Activated naive CD4-positive, alpha-beta T cell treated with anti-CD3 and anti-CD28 coated beads, Interleukin-2, amount 10 ng/mL, durations not matched to agents 7 days and 5 days (primary cell): Measurements from ENCODE around the gene GJA1.
"Not testable (repeated sequence)": the region's sequence is repeated elsewhere in the genome, so short reads cannot be mapped to it uniquely, and the experiment has no call there.

ENCODE experiments used
- CTCF ChIA-PET: fragments of 350-600 bp; sonication (Branson Sonifier 250); formaldehyde crosslinking; loops from one replicate; lab custom pipeline; 2021; ENCODE audit warnings: antibody characterized with exemption; lab: Charles Lee
- DNase-seq: peaks from one replicate; pipeline ENCODE4 v3.0.0-alpha.2; 2020
- H3K27ac Mint-ChIP-seq: one replicate; pipeline ENCODE4 v1.8.0; 2021; ENCODE audit warnings: mild to moderate bottlenecking, moderate library complexity, mixed read lengths
- H3K27me3 Mint-ChIP-seq: one replicate; pipeline ENCODE4 v1.8.0; 2021; ENCODE audit warnings: mild to moderate bottlenecking, mixed read lengths
- H3K36me3 Mint-ChIP-seq: one replicate; pipeline ENCODE4 v1.8.0; 2021; ENCODE audit warnings: mixed read lengths
- H3K4me1 Mint-ChIP-seq: one replicate; pipeline ENCODE4 v1.8.0; 2021; ENCODE audit warnings: mixed read lengths
- H3K4me3 Mint-ChIP-seq: one replicate; pipeline ENCODE4 v1.8.0; 2021; ENCODE audit warnings: mild to moderate bottlenecking, moderate library complexity, mixed read lengths
- H3K9me3 Mint-ChIP-seq: one replicate; pipeline ENCODE4 v1.8.0; 2021; ENCODE audit warnings: mixed read lengths

GJA1 gene

GRCh38 chr6:121428872-121429756, 6.3 kb upstream of the GJA1 start:
- CTCF ChIA-PET = interaction anchor here (2.4 kb wide), 1 partner anchor 420 kb away, joined by 12 read pairs; no protein-coding TSS in a partner anchor
- no peak overlapping the region for H3K27ac Mint-ChIP-seq
- H3K4me1 Mint-ChIP-seq = no peaks in the 10 kb centered on the region
- H3K36me3 Mint-ChIP-seq = no peaks in the 10 kb centered on the region
- H3K27me3 Mint-ChIP-seq = no peaks in the 10 kb centered on the region
- DNase-seq = no peak
- H3K9me3 Mint-ChIP-seq = no peaks in the 10 kb centered on the region
- no peak overlapping the region for H3K4me3 Mint-ChIP-seq

- Mint-ChIP-seq H3K9me3 (no peaks in the 10 kb centered on the region), H3K36me3 (no peaks in the 10 kb centered on the region), H3K4me1 (peaks cover 3% of the 10 kb centered on the region), H3K27ac (no peak overlapping the region), H3K27me3 (peaks cover 9% of the 10 kb centered on the region), H3K4me3 (no peak overlapping the region)
- DNase-seq = no peak
- CTCF ChIA-PET = interaction anchor here (0.6 to 2.4 kb wide), 6 partner anchors 12 to 603 kb away, joined by 3 to 12 read pairs (median 4); no protein-coding TSS in a partner anchor
These were observed 4.7 kb upstream of the GJA1 start for GRCh38 chr6:121430514-121431460.

- not testable (repeated sequence) for DNase-seq, H3K9me3 Mint-ChIP-seq, H3K4me1 Mint-ChIP-seq, H3K36me3 Mint-ChIP-seq, H3K27ac Mint-ChIP-seq, H3K4me3 Mint-ChIP-seq
- CTCF ChIA-PET = interaction anchor here (0.7 to 2.4 kb wide), 3 partner anchors 401 to 602 kb away, joined by 3 to 12 read pairs (median 6); no protein-coding TSS in a partner anchor
- peaks cover 16% of the 10 kb centered on the region for H3K27me3 Mint-ChIP-seq
These were observed 3.7 kb upstream of the GJA1 start for GRCh38 chr6:121431776-121432175.

DNA sequence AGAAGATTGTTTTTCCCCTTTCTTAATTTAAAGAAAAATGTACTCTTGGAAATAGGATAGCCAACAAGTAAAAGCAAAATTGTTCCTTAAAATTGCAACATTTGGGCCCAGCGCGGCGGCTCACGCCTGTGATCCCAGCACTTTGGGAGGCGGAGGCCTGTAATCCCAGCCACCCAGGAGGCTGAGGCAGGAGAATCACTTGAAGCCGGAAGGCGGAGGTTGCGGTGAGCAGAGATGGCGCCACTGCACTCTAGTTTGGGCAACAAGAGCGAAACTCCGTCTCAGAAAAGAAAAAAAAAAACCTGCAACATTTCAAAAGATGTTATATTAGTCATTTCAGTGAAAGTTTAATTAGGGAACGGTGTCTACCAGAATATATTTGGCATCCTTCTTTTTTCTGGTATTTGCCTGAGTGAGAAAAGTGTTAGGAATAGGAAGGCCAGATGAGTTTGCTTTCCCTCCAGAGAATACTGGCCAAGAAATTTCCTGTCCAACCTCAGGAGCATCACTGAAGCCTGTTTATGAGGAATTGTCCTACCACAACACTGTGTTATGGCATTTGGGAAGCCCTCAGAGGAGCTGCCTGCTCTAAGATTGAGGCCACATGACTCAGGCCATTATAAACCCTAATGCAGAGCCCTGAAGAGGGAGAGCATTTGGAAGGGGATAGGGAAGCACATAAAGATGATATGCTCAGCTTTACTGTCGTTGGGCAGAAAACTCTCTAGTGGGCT, 1.2 kb upstream of the GJA1 start:
- H3K27ac Mint-ChIP-seq = no peak overlapping the region
- H3K9me3 Mint-ChIP-seq = no peaks in the 10 kb centered on the region
- H3K4me1 Mint-ChIP-seq = peaks cover 23% of the 10 kb centered on the region
- CTCF ChIA-PET = no interaction called here
- H3K4me3 Mint-ChIP-seq = no peak overlapping the region
- DNase-seq = no peak
- H3K27me3 Mint-ChIP-seq = peaks cover 34% of the 10 kb centered on the region
- peaks cover 3% of the 10 kb centered on the region for H3K36me3 Mint-ChIP-seq

GRCh38 chr6:121436274-121436857, 920 bp downstream of the GJA1 start:
- DNase-seq = no peak

GRCh38 chr6:121436960-121437850, 1.8 kb downstream of the GJA1 start:
- Mint-ChIP-seq H3K9me3 (no peaks in the 10 kb centered on the region), H3K4me3 (peak overlapping the region; percentile 83), H3K27me3 (peaks cover 41% of the 10 kb centered on the region), H3K4me1 (peaks cover 23% of the 10 kb centered on the region), H3K27ac (no peak overlapping the region), H3K36me3 (peaks cover 3% of the 10 kb centered on the region)
- peak; percentile 28 for DNase-seq
- CTCF ChIA-PET = interaction anchor here (1.1 kb wide), 1 partner anchor 413 kb away, joined by 5 read pairs; no protein-coding TSS in a partner anchor

More at GRCh38 chr6:121436274-121436857, 920 bp downstream of the GJA1 start:
- CTCF ChIA-PET = interaction anchor here (1.1 kb wide), 1 partner anchor 414 kb away, joined by 5 read pairs; no protein-coding TSS in a partner anchor
- no peaks in the 10 kb centered on the region for H3K9me3 Mint-ChIP-seq
- peak overlapping the region; percentile 83 for H3K4me3 Mint-ChIP-seq
- H3K27me3 Mint-ChIP-seq = peaks cover 41% of the 10 kb centered on the region
- H3K4me1 Mint-ChIP-seq = peaks cover 23% of the 10 kb centered on the region
- H3K27ac Mint-ChIP-seq = no peak overlapping the region
- peaks cover 3% of the 10 kb centered on the region for H3K36me3 Mint-ChIP-seq

- CTCF ChIA-PET = no interaction called here
- Mint-ChIP-seq H3K9me3 (no peaks in the 10 kb centered on the region), H3K27me3 (peaks cover 41% of the 10 kb centered on the region), H3K36me3 (peaks cover 3% of the 10 kb centered on the region), H3K4me1 (peaks cover 23% of the 10 kb centered on the region), H3K27ac (no peak overlapping the region), H3K4me3 (peak overlapping the region; percentile 83)
- no peak for DNase-seq
These were observed 2.6 kb downstream of the GJA1 start for GRCh38 chr6:121437851-121438651.

- Mint-ChIP-seq H3K9me3 (no peaks in the 10 kb centered on the region), H3K4me1 (peaks cover 23% of the 10 kb centered on the region), H3K27ac (no peak overlapping the region), H3K4me3 (no peak overlapping the region), H3K27me3 (peaks cover 41% of the 10 kb centered on the region), H3K36me3 (peaks cover 3% of the 10 kb centered on the region)
- no peak for DNase-seq
- CTCF ChIA-PET = no interaction called here
These were observed 3.4 kb downstream of the GJA1 start for GRCh38 chr6:121438869-121439268.

GRCh38 chr6:121439475-121439874, 4.0 kb downstream of the GJA1 start:
- Mint-ChIP-seq H3K27me3 (peaks cover 39% of the 10 kb centered on the region), H3K27ac (no peak overlapping the region), H3K4me3 (no peak overlapping the region), H3K4me1 (peaks cover 23% of the 10 kb centered on the region), H3K9me3 (no peaks in the 10 kb centered on the region), H3K36me3 (peaks cover 3% of the 10 kb centered on the region)
- CTCF ChIA-PET = no interaction called here
- no peak for DNase-seq

- Mint-ChIP-seq H3K4me3 (no peak overlapping the region), H3K9me3 (no peaks in the 10 kb centered on the region), H3K36me3 (peaks cover 3% of the 10 kb centered on the region), H3K27me3 (peaks cover 36% of the 10 kb centered on the region), H3K4me1 (peaks cover 23% of the 10 kb centered on the region), H3K27ac (no peak overlapping the region)
- no peak for DNase-seq
- CTCF ChIA-PET = no interaction called here
These were observed 4.5 kb downstream of the GJA1 start for GRCh38 chr6:121439926-121440325.

DNA sequence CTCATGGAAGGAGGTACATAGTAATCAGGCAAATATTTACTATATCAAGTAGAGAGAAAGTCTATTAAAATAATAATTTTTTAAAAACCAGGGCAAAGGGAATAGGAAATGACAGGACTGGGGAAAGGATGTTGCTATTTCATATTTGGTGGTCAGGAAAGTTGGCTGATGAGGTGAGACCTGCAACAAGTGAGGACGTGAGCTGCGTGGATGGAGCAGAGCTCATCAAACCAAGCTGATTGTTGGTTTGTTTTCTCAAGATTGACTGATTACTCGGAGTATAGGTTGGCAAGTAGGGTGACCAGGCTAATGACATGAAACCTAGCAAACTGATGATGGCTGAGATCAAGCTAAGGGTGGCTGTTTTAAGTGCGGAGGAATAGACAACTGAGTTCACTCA, 6.0 kb downstream of the GJA1 start:
- Mint-ChIP-seq H3K36me3 (peaks cover 3% of the 10 kb centered on the region), H3K27ac (no peak overlapping the region), H3K27me3 (peaks cover 29% of the 10 kb centered on the region), H3K4me3 (no peak overlapping the region), H3K4me1 (peaks cover 18% of the 10 kb centered on the region), H3K9me3 (no peaks in the 10 kb centered on the region)
- CTCF ChIA-PET = no interaction called here
- DNase-seq = no peak

- H3K36me3 Mint-ChIP-seq = peaks cover 2% of the 10 kb centered on the region
- no peak for DNase-seq
- peaks cover 18% of the 10 kb centered on the region for H3K27me3 Mint-ChIP-seq
- peaks cover 7% of the 10 kb centered on the region for H3K4me1 Mint-ChIP-seq
- CTCF ChIA-PET = interaction anchor here (1.2 kb wide), 1 partner anchor 12 kb away, joined by 3 read pairs; no protein-coding TSS in a partner anchor
- H3K4me3 Mint-ChIP-seq = no peak overlapping the region
- no peaks in the 10 kb centered on the region for H3K9me3 Mint-ChIP-seq
- H3K27ac Mint-ChIP-seq = no peak overlapping the region
These were observed 7.1 kb downstream of the GJA1 start for GRCh38 chr6:121442576-121442975.
